OCI-LY1 (cell line): ENCODE results near the gene ADAMTS17.

Experiments used
- EZH2 ChIP-seq: fragments of 200-600 bp; sonication (generic), shearing (Covaris generic); IDR thresholded peaks from 2 replicates; pipeline ENCODE4 v1.8.0; 2017; ENCODE audit warnings: borderline replicate concordance, mixed run types, mild to moderate bottlenecking, antibody characterized with exemption, low read length, moderate library complexity, mixed read lengths
- TF ChIP-seq, protein P1 (sequence below): fragments of 200-600 bp; sonication (generic), shearing (Covaris generic); IDR thresholded peaks from 2 replicates; pipeline ENCODE4 v1.5.1; 2017; ENCODE audit warnings: mild to moderate bottlenecking, antibody characterized with exemption, low read length, moderate library complexity, mixed read lengths

DNA sequence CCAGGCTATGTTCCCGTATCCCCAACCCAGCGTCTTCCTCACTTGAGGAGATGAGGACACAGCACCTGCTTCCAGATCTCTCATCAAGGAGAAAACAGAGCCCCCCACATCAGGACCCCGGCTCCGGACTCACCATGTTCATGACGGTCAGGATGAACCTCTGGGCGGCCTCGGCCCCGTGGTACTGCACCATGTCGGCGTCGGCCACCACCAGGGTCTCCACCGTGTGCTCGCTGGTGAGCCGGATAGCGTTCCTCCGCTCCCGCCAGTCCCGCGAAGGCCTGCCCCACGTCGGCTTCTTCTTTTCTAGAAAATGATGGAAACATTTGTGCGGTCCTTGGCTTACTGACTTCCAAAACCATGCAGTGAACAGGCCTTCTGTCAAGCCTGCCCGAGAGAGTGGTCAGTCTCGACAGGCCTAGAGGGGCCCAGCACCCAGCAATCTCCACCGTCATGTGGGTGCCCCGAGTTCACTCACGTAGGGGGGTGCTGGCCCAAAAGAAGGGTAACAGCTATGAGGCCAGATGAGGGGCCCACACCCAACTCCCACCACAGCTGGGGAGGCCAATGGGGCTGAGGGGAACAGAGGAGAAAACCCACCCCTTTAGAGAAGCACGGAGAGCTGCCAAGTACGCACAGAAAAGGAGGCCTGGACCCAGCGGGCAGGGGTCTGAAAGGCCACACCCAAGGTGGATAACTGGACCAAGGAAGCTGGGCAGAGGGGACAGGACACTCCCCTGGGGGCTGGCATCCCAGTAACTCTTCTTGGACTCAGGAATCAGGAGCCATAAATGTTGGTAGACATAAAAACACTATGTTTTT, 60.5 kb downstream of the ADAMTS17 start:
- TF ChIP-seq EZH2 = no peak
- TF ChIP-seq, protein P1, sequence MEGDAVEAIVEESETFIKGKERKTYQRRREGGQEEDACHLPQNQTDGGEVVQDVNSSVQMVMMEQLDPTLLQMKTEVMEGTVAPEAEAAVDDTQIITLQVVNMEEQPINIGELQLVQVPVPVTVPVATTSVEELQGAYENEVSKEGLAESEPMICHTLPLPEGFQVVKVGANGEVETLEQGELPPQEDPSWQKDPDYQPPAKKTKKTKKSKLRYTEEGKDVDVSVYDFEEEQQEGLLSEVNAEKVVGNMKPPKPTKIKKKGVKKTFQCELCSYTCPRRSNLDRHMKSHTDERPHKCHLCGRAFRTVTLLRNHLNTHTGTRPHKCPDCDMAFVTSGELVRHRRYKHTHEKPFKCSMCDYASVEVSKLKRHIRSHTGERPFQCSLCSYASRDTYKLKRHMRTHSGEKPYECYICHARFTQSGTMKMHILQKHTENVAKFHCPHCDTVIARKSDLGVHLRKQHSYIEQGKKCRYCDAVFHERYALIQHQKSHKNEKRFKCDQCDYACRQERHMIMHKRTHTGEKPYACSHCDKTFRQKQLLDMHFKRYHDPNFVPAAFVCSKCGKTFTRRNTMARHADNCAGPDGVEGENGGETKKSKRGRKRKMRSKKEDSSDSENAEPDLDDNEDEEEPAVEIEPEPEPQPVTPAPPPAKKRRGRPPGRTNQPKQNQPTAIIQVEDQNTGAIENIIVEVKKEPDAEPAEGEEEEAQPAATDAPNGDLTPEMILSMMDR = no peak
